ENCODE measurements around the gene ZNF598.

GRCh38 chr16:1990101-1990350, 19.6 kb downstream of the ZNF598 start:
- TF ChIP-seq POLR2A (IDR thresholded peaks at IDR 0.05) (no peak), CTCF (IDR thresholded peaks at IDR 0.05) (no peak), POLR2AphosphoS5 (IDR thresholded peaks at IDR 0.05) (no peak)
